Keratinocyte (primary cell): ENCODE data around the gene ZNF500. TPM values are rescaled to one million over a fixed set of nuclear protein-coding genes. Genes with fewer than 3 reads are reported as not detected.

Experiments used
- DNase-seq: peaks from one replicate; pipeline ENCODE4 v3.0.0-alpha.2; 2011; ENCODE audit warnings: low read depth, missing footprints, low spot score
- FAIRE-seq: peaks from 2 replicates; lab custom pipeline; 2011; peaks lifted over from hg19 to GRCh38; lab: Jason Lieb, UNC
- H2AFZ ChIP-seq: 2 replicates; pipeline ENCODE4 v1.6.0; 2012; ENCODE audit warnings: low read length, control low read depth, inconsistent platforms; ENCODE audit not compliant: control insufficient read depth
- H3K27ac ChIP-seq: 2 replicates; pipeline ENCODE4 v1.5.1; 2011; ENCODE audit warnings: low read length; ENCODE audit not compliant: control insufficient read depth, insufficient read depth
- H3K27me3 ChIP-seq: 3 replicates; pipeline ENCODE4 v1.6.0; 2011; ENCODE audit warnings: low read length; ENCODE audit not compliant: control insufficient read depth, insufficient read depth; ENCODE audit errors: extremely low read depth
- H3K36me3 ChIP-seq, 2 experiments: 2 replicates in 1 of 2; 3 replicates in 1 of 2; pipeline ENCODE4 v1.5.1; 2011; ENCODE audit warnings: low read length in 2 of 2, mild to moderate bottlenecking in 1 of 2; ENCODE audit not compliant: control insufficient read depth in 2 of 2, insufficient read depth in 2 of 2; ENCODE audit errors: extremely low read depth in 1 of 2
- H3K4me1 ChIP-seq: 3 replicates; pipeline ENCODE4 v1.5.1; 2011; ENCODE audit warnings: low read length; ENCODE audit not compliant: control insufficient read depth, insufficient read depth; ENCODE audit errors: extremely low read depth
- H3K4me2 ChIP-seq: 3 replicates; pipeline ENCODE4 v1.6.0; 2011; ENCODE audit warnings: low read depth, low read length; ENCODE audit not compliant: control insufficient read depth, insufficient read depth; ENCODE audit errors: extremely low read depth
- H3K4me3 ChIP-seq, 3 experiments: fragments of 200-600 bp in 1 of 3; sonication (generic) in 1 of 3; 2 replicates in 2 of 3; 3 replicates in 1 of 3; pipeline ENCODE4 v1.5.1; 2011 to 2016; ENCODE audit warnings: low read length in 3 of 3, mild to moderate bottlenecking in 3 of 3, control low read depth in 2 of 3, inconsistent platforms in 1 of 3, low read depth in 1 of 3, mixed read lengths in 1 of 3, mixed run types in 1 of 3, moderate library complexity in 1 of 3; ENCODE audit not compliant: control insufficient read depth in 2 of 3, insufficient read depth in 2 of 3; ENCODE audit errors: extremely low read depth in 1 of 3
- H3K79me2 ChIP-seq: 2 replicates; pipeline ENCODE4 v1.6.0; 2012; ENCODE audit warnings: low read length; ENCODE audit not compliant: control insufficient read depth, insufficient read depth
- H3K9ac ChIP-seq: 3 replicates; pipeline ENCODE4 v1.6.0; 2011; ENCODE audit warnings: low read length; ENCODE audit not compliant: control insufficient read depth, insufficient read depth; ENCODE audit errors: extremely low read depth
- H3K9me1 ChIP-seq: 3 replicates; pipeline ENCODE4 v1.6.0; 2011; ENCODE audit warnings: low read length; ENCODE audit not compliant: control insufficient read depth, insufficient read depth; ENCODE audit errors: extremely low read depth
- H3K9me3 ChIP-seq: 2 replicates; pipeline ENCODE4 v1.5.1; 2012; ENCODE audit warnings: low read depth, low read length; ENCODE audit not compliant: control insufficient read depth
- H4K20me1 ChIP-seq: 3 replicates; pipeline ENCODE4 v1.6.0; 2011; ENCODE audit warnings: low read length; ENCODE audit not compliant: control insufficient read depth, insufficient read depth; ENCODE audit errors: extremely low read depth
- CTCF ChIP-seq, 3 experiments: IDR thresholded peaks in 1 of 3; conservative IDR thresholded peaks in 1 of 3; optimal IDR thresholded peaks in 1 of 3; 2 replicates in 2 of 3; 3 replicates in 1 of 3; pipeline versions ENCODE3 to v1.5.1; 2011; ENCODE audit warnings: low read length in 3 of 3, mild to moderate bottlenecking in 3 of 3, moderate library complexity in 2 of 3, control low read depth in 1 of 3, inconsistent platforms in 1 of 3; ENCODE audit not compliant: insufficient read depth in 2 of 3; ENCODE audit errors: extremely low read depth in 1 of 3
- EZH2 ChIP-seq: IDR thresholded peaks from one replicate; pipeline ENCODE4 v1.6.1; 2012; ENCODE audit warnings: inconsistent platforms, mild to moderate bottlenecking, low read length, moderate library complexity
- dilution Hi-C: fragments of 300-500 bp; cut with MboI; formaldehyde crosslinking; loops from one replicate; pipeline ENCODE4 v1.7.0; 2020; ENCODE audit warnings: low sequenced_read_pairs; ENCODE audit not compliant: extremely low pct_ligation_motif_present
- polyA plus RNA-seq, 5 experiments: library from polyadenylated mRNA; depleted of rRNA in 3 of 5; stranded (reverse) in 3 of 5; stranded (forward) in 1 of 5; unstranded in 1 of 5; fragments of >200 nt; gene quantifications; 1 replicate in 1 of 5; 2 replicates in 3 of 5; 3 replicates in 1 of 5; pipeline versions ENCODE4 v1.2.1 to v1.2.3, GENCODE V29; 2011 to 2012; ENCODE audit warnings: missing spikeins in 2 of 5, low read depth in 1 of 5, low replicate concordance in 1 of 5

The ZNF500 gene
- polyA plus RNA-seq, 1 donor (not counting 4 experiments of a cell fraction or from before 2014, with no cell fraction given): 3.3 TPM

GRCh38 chr16:4790261-4790660 lies 23.3 kb upstream of the ZNF500 start:
- H3K4me1 ChIP-seq: peaks cover 2% of the 10 kb centered on the region
- dilution Hi-C loops: no loop called here
- no peaks in the 10 kb centered on the region for H3K79me2 ChIP-seq
- no peak overlapping the region for H2AFZ ChIP-seq
- H3K9me1 ChIP-seq: no peaks in the 10 kb centered on the region
- H4K20me1 ChIP-seq: no peaks in the 10 kb centered on the region
- no peak overlapping the region for H3K4me2 ChIP-seq
- H3K4me3 ChIP-seq: no peak overlapping the region
- H3K27me3 ChIP-seq: no peaks in the 10 kb centered on the region
- H3K27ac ChIP-seq: no peak overlapping the region
- no peak overlapping the region for H3K9ac ChIP-seq
- H3K9me3 ChIP-seq: no peaks in the 10 kb centered on the region
- FAIRE-seq: no peak
- TF ChIP-seq EZH2: no peak
- H3K36me3 ChIP-seq: no peaks in the 10 kb centered on the region
- DNase-seq: no peak

GRCh38 chr16:4788910-4789309 lies 21.9 kb upstream of the ZNF500 start:
- Histone ChIP-seq H3K4me1 (peaks cover 2% of the 10 kb centered on the region), H3K27ac (no peak overlapping the region), H3K9ac (no peak overlapping the region), H3K79me2 (no peaks in the 10 kb centered on the region), H4K20me1 (no peaks in the 10 kb centered on the region), H3K36me3 (no peaks in the 10 kb centered on the region), H3K9me1 (no peaks in the 10 kb centered on the region), H3K4me3 (no peak overlapping the region), H3K27me3 (no peaks in the 10 kb centered on the region), H2AFZ (no peak overlapping the region), H3K4me2 (no peak overlapping the region), H3K9me3 (no peaks in the 10 kb centered on the region)
- TF ChIP-seq CTCF (optimal IDR thresholded peaks at IDR 0.05 in 1 of 3, IDR thresholded peaks at IDR 0.05 in 1 of 3, conservative IDR thresholded peaks at IDR 0.05 in 1 of 3; ENCODE audit: extremely low read depth in 1 of 3, insufficient read depth in 2 of 3, low read length in 3 of 3) (no peak), EZH2 (no peak)
- FAIRE-seq (no peak), DNase-seq (no peak)
- dilution Hi-C loops: no loop called here

GRCh38 chr16:4788489-4788889 lies 21.5 kb upstream of the ZNF500 start:
- H3K36me3 ChIP-seq: no peaks in the 10 kb centered on the region
- no peak overlapping the region for H3K4me2 ChIP-seq
- H3K79me2 ChIP-seq: no peaks in the 10 kb centered on the region
- H3K27ac ChIP-seq: no peak overlapping the region
- no peak for TF ChIP-seq CTCF (optimal IDR thresholded peaks at IDR 0.05 in 1 of 3, IDR thresholded peaks at IDR 0.05 in 1 of 3, conservative IDR thresholded peaks at IDR 0.05 in 1 of 3; ENCODE audit: extremely low read depth in 1 of 3, insufficient read depth in 2 of 3, low read length in 3 of 3)
- TF ChIP-seq EZH2: no peak
- H3K4me1 ChIP-seq: peaks cover 2% of the 10 kb centered on the region
- no peaks in the 10 kb centered on the region for H3K27me3 ChIP-seq
- no peak overlapping the region for H3K9ac ChIP-seq
- H2AFZ ChIP-seq: no peak overlapping the region
- no peak overlapping the region for H3K4me3 ChIP-seq
- H3K9me3 ChIP-seq: no peaks in the 10 kb centered on the region
- H4K20me1 ChIP-seq: no peaks in the 10 kb centered on the region
- dilution Hi-C loops: no loop called here
- DNase-seq: no peak
- no peak for FAIRE-seq
- no peaks in the 10 kb centered on the region for H3K9me1 ChIP-seq
